HepG2 (cell line): Measurements from ENCODE around the gene UTP11. TPM values are rescaled to one million over a fixed set of nuclear protein-coding genes. Genes with fewer than 3 reads are reported as not detected.
A peak's percentile ranks its signal among the peaks of the same experiment; 100 is the strongest.

Source experiments
- CTCF ChIP-seq: sonication (generic); formaldehyde crosslinking; IDR thresholded peaks from 2 replicates; pipeline ENCODE4 v1.5.0; 2020; ENCODE audit warnings: mild to moderate bottlenecking, missing genetic modification reagents, moderate library complexity
- HOXA9 ChIP-seq: sonication (generic); formaldehyde crosslinking; IDR thresholded peaks from 2 replicates; pipeline ENCODE4 v1.8.1; 2022; ENCODE audit warnings: missing genetic modification reagents, mild to moderate bottlenecking, moderate library complexity, borderline replicate concordance
- MYPOP ChIP-seq: sonication (generic); formaldehyde crosslinking; IDR thresholded peaks from 2 replicates; pipeline ENCODE4 v1.8.1; 2023; ENCODE audit warnings: mild to moderate bottlenecking, moderate library complexity, missing genetic modification reagents
- RFXANK ChIP-seq: IDR thresholded peaks from 2 replicates; pipeline ENCODE4 v1.6.1; 2016
- SAP130 ChIP-seq: IDR thresholded peaks from 2 replicates; pipeline ENCODE4 v1.6.1; 2016; ENCODE audit warnings: low read depth
- SCMH1 ChIP-seq: sonication (generic); formaldehyde crosslinking; IDR thresholded peaks from 2 replicates; pipeline ENCODE4 v1.9.0; 2021; ENCODE audit warnings: missing genetic modification reagents, mild to moderate bottlenecking, borderline replicate concordance
- ZBTB20 ChIP-seq: sonication (generic); formaldehyde crosslinking; IDR thresholded peaks from 2 replicates; pipeline ENCODE4 v1.8.1; 2023; ENCODE audit warnings: missing genetic modification reagents, low read depth, mild to moderate bottlenecking, borderline replicate concordance
- ZBTB38 ChIP-seq: sonication (generic); formaldehyde crosslinking; IDR thresholded peaks from 2 replicates; pipeline ENCODE4 v1.5.1; 2020; ENCODE audit warnings: mild to moderate bottlenecking, missing genetic modification reagents
- ZBTB42 ChIP-seq: sonication (generic); formaldehyde crosslinking; IDR thresholded peaks from 2 replicates; pipeline ENCODE4 v1.5.0; 2020; ENCODE audit warnings: mild to moderate bottlenecking, missing genetic modification reagents
- ZBTB7B ChIP-seq: sonication (generic); formaldehyde crosslinking; IDR thresholded peaks from 2 replicates; pipeline ENCODE4 v1.4.0; 2020; ENCODE audit warnings: missing genetic modification reagents
- ZFP37 ChIP-seq: sonication (generic); formaldehyde crosslinking; IDR thresholded peaks from 2 replicates; pipeline ENCODE4 v1.4.0; 2020; ENCODE audit warnings: missing genetic modification reagents, borderline replicate concordance
- ZFX ChIP-seq: sonication (generic); formaldehyde crosslinking; IDR thresholded peaks from 2 replicates; pipeline ENCODE4 v1.4.0; 2020; ENCODE audit warnings: mild to moderate bottlenecking, low read depth, missing genetic modification reagents, moderate library complexity
- ZNF383 ChIP-seq: sonication (generic); formaldehyde crosslinking; IDR thresholded peaks from 2 replicates; pipeline ENCODE4 v1.4.0; 2020; ENCODE audit warnings: missing genetic modification reagents, mild to moderate bottlenecking, borderline replicate concordance
- ZNF580 ChIP-seq: IDR thresholded peaks from 2 replicates; pipeline ENCODE4 v1.6.1; 2016; ENCODE audit warnings: low read depth, borderline replicate concordance
- ZNF782 ChIP-seq: sonication (generic); formaldehyde crosslinking; IDR thresholded peaks from 2 replicates; pipeline ENCODE4 v1.4.0; 2020; ENCODE audit warnings: missing genetic modification reagents, mild to moderate bottlenecking, borderline replicate concordance
- ZNF891 ChIP-seq: sonication (generic); formaldehyde crosslinking; IDR thresholded peaks from 2 replicates; pipeline ENCODE4 v1.5.0; 2020; ENCODE audit warnings: mild to moderate bottlenecking, missing genetic modification reagents
- ZUFSP ChIP-seq: sonication (generic); formaldehyde crosslinking; IDR thresholded peaks from 2 replicates; pipeline ENCODE4 v1.9.0; 2021; ENCODE audit warnings: missing genetic modification reagents, mild to moderate bottlenecking, borderline replicate concordance
- polyA plus RNA-seq, 8 experiments: library from polyadenylated mRNA; depleted of rRNA in 3 of 8; stranded (reverse) in 7 of 8; unstranded in 1 of 8; fragments of >200 nt; fragmentation: Illumina TruSeq in 4 of 8; extraction: Trizol in 4 of 8; gene quantifications; 2 replicates each; pipeline versions ENCODE4 v1.2.1 to v1.2.3, GENCODE V29; 2011 to 2016; ENCODE audit warnings: low read depth in 4 of 8, missing spikeins in 1 of 8, mixed read lengths in 1 of 8; ENCODE audit not compliant: insufficient read depth in 1 of 8
- total RNA-seq, 5 experiments: library from RNA; depleted of rRNA; stranded (reverse); fragments of >200 nt; fragmentation: Illumina TruSeq; extraction: Trizol; gene quantifications; 2 replicates each; pipeline ENCODE4 v1.2.3, GENCODE V29; 2016; ENCODE audit warnings: low read depth in 1 of 5
- TF ChIP-seq, protein P1 (sequence below): IDR thresholded peaks from 2 replicates; pipeline ENCODE4 v1.6.1; 2016; ENCODE audit warnings: mild to moderate bottlenecking
- TF ChIP-seq, protein P2 (sequence below): sonication (generic); formaldehyde crosslinking; IDR thresholded peaks from 2 replicates; pipeline ENCODE4 v1.8.0; 2022; ENCODE audit warnings: mild to moderate bottlenecking, missing genetic modification reagents, borderline replicate concordance
- TF ChIP-seq, protein P3 (sequence below): sonication (generic); formaldehyde crosslinking; IDR thresholded peaks from 2 replicates; pipeline ENCODE4 v1.5.1; 2020; ENCODE audit warnings: mild to moderate bottlenecking, missing genetic modification reagents, borderline replicate concordance

UTP11 gene
- total and polyA plus RNA-seq, 2 of the 13 experiments (the other 11 are each of a cell fraction or from before 2014, with no cell fraction given), result 13.5 to 44.8 TPM

- TF ChIP-seq SAP130 (peak; percentile 34; the same call in 1 of the 2 replicates), ZFX (CRISPR knock-in tag) (peak; percentile 54), ZNF891 (CRISPR knock-in tag) (no peak), ZFP37 (CRISPR knock-in tag) (no peak), ZUFSP (CRISPR knock-in tag) (no peak), RFXANK (no peak), HOXA9 (CRISPR knock-in tag) (no peak), ZNF383 (CRISPR knock-in tag) (no peak), ZNF782 (CRISPR knock-in tag) (no peak), ZNF580 (CRISPR knock-in tag) (no peak), SCMH1 (CRISPR knock-in tag) (no peak), ZBTB7B (no peak), ZBTB42 (CRISPR knock-in tag) (no peak), ZBTB38 (CRISPR knock-in tag) (peak; percentile 51; the same call in 1 of the 2 replicates), MYPOP (no peak), ZBTB20 (CRISPR knock-in tag) (no peak), CTCF (0 out of 2 replicates have a peak, but pooled peaks have one; percentile 14)
- TF ChIP-seq, protein P1, sequence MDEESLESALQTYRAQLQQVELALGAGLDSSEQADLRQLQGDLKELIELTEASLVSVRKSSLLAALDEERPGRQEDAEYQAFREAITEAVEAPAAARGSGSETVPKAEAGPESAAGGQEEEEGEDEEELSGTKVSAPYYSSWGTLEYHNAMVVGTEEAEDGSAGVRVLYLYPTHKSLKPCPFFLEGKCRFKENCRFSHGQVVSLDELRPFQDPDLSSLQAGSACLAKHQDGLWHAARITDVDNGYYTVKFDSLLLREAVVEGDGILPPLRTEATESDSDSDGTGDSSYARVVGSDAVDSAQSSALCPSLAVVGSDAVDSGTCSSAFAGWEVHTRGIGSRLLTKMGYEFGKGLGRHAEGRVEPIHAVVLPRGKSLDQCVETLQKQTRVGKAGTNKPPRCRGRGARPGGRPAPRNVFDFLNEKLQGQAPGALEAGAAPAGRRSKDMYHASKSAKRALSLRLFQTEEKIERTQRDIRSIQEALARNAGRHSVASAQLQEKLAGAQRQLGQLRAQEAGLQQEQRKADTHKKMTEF, result no peak
- TF ChIP-seq, protein P2, sequence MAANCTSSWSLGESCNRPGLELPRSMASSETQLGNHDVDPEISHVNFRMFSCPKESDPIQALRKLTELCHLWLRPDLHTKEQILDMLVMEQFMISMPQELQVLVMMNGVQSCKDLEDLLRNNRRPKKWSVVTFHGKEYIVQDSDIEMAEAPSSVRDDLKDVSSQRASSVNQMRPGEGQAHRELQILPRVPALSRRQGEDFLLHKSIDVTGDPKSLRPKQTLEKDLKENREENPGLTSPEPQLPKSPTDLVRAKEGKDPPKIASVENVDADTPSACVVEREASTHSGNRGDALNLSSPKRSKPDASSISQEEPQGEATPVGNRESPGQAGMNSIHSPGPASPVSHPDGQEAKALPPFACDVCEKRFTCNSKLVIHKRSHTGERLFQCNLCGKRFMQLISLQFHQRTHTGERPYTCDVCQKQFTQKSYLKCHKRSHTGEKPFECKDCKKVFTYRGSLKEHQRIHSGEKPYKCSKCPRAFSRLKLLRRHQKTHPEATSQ (CRISPR knock-in tag), result no peak
- TF ChIP-seq, protein P3, sequence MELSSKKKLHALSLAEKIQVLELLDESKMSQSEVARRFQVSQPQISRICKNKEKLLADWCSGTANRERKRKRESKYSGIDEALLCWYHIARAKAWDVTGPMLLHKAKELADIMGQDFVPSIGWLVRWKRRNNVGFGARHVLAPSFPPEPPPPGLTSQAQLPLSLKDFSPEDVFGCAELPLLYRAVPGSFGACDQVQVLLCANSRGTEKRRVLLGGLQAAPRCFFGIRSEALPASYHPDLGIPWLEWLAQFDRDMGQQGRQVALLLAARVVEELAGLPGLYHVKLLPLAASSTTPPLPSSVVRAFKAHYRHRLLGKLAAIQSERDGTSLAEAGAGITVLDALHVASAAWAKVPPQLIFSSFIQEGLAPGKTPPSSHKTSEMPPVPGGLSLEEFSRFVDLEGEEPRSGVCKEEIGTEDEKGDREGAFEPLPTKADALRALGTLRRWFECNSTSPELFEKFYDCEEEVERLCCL (CRISPR knock-in tag), result no peak
Measured at GRCh38 chr1:38009088-38009840, 3.3 kb upstream of the UTP11 start (continued).
